Measurements from ENCODE around the gene TNFRSF14. TPM values are rescaled to one million over a fixed set of nuclear protein-coding genes. Genes with fewer than 3 reads are reported as not detected.
A peak's percentile ranks its signal among the peaks of the same experiment; 100 is the strongest.

TNFRSF14 gene
- total RNA-seq: 100 to 1,000 TPM; 131 to 134 TPM

DNA sequence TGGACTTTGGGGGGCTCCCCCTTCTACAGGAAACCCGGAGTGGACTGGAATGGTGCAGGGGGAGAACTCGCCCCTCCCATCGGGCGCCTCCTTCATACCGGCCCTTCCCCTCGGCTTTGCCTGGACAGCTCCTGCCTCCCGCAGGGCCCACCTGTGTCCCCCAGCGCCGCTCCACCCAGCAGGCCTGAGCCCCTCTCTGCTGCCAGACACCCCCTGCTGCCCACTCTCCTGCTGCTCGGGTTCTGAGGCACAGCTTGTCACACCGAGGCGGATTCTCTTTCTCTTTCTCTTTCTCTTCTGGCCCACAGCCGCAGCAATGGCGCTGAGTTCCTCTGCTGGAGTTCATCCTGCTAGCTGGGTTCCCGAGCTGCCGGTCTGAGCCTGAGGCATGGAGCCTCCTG is at the start of gene TNFRSF14:
Gene TNFRSF14, plus strand, starts transcription at position 95 of the 401 bp plus-strand sequence. Its CDS starts 294 bp downstream, at position 389.
- no peaks in the 10 kb centered on the region for H3K27me3 Mint-ChIP-seq
- ATAC-seq (ENCODE audit: low read depth): peak; percentile 68
- H3K9me3 Mint-ChIP-seq: no peaks in the 10 kb centered on the region
- H3K4me3 Mint-ChIP-seq: peak within 1 kb of the TSS; percentile 98
- H3K4me1 Mint-ChIP-seq: peaks cover 21% of the 10 kb centered on the region
- POLR2A ChIA-PET: interaction anchor here (0.6 to 11.0 kb wide), 23 partner anchors 9 to 424 kb away, joined by 3 to 231 read pairs (median 4); partner anchors contain the start of genes FAAP20, MORN1, PANK4 and PEX10
- H3K36me3 Mint-ChIP-seq: peaks cover 11% of the 10 kb centered on the region
- H3K27ac Mint-ChIP-seq: peak within 1 kb of the TSS; percentile 99
- peak; percentile 79 for DNase-seq

- Mint-ChIP-seq H3K27me3 (no peaks in the 10 kb centered on the region), H3K27ac (no peak overlapping the region), H3K9me3 (no peaks in the 10 kb centered on the region), H3K4me1 (no peaks in the 10 kb centered on the region), H3K4me3 (no peak overlapping the region), H3K36me3 (peaks cover 1% of the 10 kb centered on the region)
- DNase-seq (no peak), ATAC-seq (ENCODE audit: low read depth) (no peak)
- POLR2A ChIA-PET: interaction anchor here (1.0 kb wide), 1 partner anchor 17 kb away, joined by 3 read pairs; no protein-coding TSS in a partner anchor
Observed at GRCh38 chr1:2506901-2507565, 49.1 kb upstream of the TNFRSF14 start.

GRCh38 chr1:2507744-2508155 is 48.4 kb upstream of the TNFRSF14 start:
- ATAC-seq (ENCODE audit: low read depth): no peak
- Mint-ChIP-seq H3K4me3 (no peak overlapping the region), H3K9me3 (no peaks in the 10 kb centered on the region)

DNA sequence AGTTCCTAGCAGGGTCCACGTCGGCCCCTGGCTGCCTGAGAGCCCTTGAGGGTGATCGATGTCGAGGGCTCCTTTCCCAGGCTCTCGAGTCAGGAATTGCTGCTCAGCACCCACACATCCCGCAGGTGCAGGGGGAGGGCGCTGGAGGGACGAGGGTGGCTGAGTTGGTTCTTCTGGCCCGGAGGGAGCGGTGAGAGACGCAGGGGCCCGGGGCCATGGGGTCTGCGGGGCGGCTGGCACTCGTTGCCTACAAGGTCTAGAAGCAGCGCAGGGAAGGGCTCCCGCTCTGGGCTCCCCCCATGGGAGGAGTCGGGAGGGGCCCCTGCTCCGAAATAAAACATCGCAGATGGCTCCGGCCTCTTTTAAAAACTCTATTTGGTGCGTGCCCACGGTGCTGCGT is 48.0 kb upstream of the TNFRSF14 start:
- POLR2A ChIA-PET: no interaction called here
- Mint-ChIP-seq H3K4me3 (no peak overlapping the region), H3K36me3 (peaks cover 1% of the 10 kb centered on the region), H3K9me3 (no peaks in the 10 kb centered on the region), H3K27ac (no peak overlapping the region), H3K27me3 (no peaks in the 10 kb centered on the region), H3K4me1 (no peaks in the 10 kb centered on the region)
- DNase-seq: no peak
- ATAC-seq (ENCODE audit: low read depth): no peak

More at GRCh38 chr1:2507744-2508155, 48.4 kb upstream of the TNFRSF14 start:
- H3K27ac Mint-ChIP-seq: no peak overlapping the region
- DNase-seq: no peak
- H3K4me1 Mint-ChIP-seq: no peaks in the 10 kb centered on the region
- no peaks in the 10 kb centered on the region for H3K27me3 Mint-ChIP-seq
- H3K36me3 Mint-ChIP-seq: peaks cover 1% of the 10 kb centered on the region
- POLR2A ChIA-PET: no interaction called here

GRCh38 chr1:2508751-2509150 is 47.4 kb upstream of the TNFRSF14 start:
- POLR2A ChIA-PET: interaction anchor here (0.6 to 1.0 kb wide), 2 partner anchors 17 to 38 kb away, joined by 3 to 4 read pairs; partner anchors contain the start of gene PANK4
- no peak for ATAC-seq (ENCODE audit: low read depth)
- Mint-ChIP-seq H3K9me3 (no peaks in the 10 kb centered on the region), H3K4me3 (no peak overlapping the region), H3K36me3 (peaks cover 1% of the 10 kb centered on the region), H3K27me3 (no peaks in the 10 kb centered on the region), H3K4me1 (no peaks in the 10 kb centered on the region), H3K27ac (no peak overlapping the region)
- DNase-seq: no peak

DNA sequence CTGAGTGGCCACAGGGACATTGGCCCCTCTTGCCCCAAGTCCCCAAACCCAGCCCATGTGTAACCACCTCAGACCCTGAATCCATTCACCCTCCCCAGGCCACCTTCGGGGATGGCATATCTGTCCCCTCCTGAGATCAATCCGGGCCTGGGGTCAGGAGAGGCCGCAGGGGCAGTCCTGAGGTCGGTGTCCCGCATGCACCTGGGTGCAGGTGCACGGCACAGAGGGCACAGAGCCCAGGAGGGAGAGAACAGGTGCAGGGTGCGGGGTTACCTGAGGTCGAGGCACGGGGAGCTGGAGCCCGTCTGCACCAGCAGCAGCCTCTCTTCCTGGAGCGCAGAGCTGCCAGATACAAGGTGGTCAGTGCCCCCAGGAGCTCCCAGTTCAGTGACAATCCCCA is 46.6 kb upstream of the TNFRSF14 start:
- Mint-ChIP-seq H3K27ac (no peak overlapping the region), H3K9me3 (no peaks in the 10 kb centered on the region), H3K36me3 (peaks cover 1% of the 10 kb centered on the region), H3K27me3 (no peaks in the 10 kb centered on the region), H3K4me3 (no peak overlapping the region), H3K4me1 (no peaks in the 10 kb centered on the region)
- ATAC-seq (ENCODE audit: low read depth): no peak
- no peak for DNase-seq
- POLR2A ChIA-PET: interaction anchor here (0.6 to 1.0 kb wide), 2 partner anchors 16 to 37 kb away, joined by 3 to 4 read pairs; partner anchors contain the start of gene PANK4

GRCh38 chr1:2510366-2511155 is 45.6 kb upstream of the TNFRSF14 start:
- DNase-seq (no peak), ATAC-seq (ENCODE audit: low read depth) (no peak)
- Mint-ChIP-seq H3K27ac (no peak overlapping the region), H3K27me3 (no peaks in the 10 kb centered on the region), H3K36me3 (peaks cover 1% of the 10 kb centered on the region), H3K4me1 (no peaks in the 10 kb centered on the region), H3K9me3 (no peaks in the 10 kb centered on the region), H3K4me3 (no peak overlapping the region)
- POLR2A ChIA-PET: no interaction called here

GRCh38 chr1:2512862-2513421 is 43.2 kb upstream of the TNFRSF14 start:
- Mint-ChIP-seq H3K4me1 (no peaks in the 10 kb centered on the region), H3K27ac (no peak overlapping the region), H3K4me3 (no peak overlapping the region), H3K9me3 (no peaks in the 10 kb centered on the region), H3K36me3 (peaks cover 3% of the 10 kb centered on the region), H3K27me3 (no peaks in the 10 kb centered on the region)
- DNase-seq (no peak), ATAC-seq (ENCODE audit: low read depth) (no peak)
- POLR2A ChIA-PET: no interaction called here

DNA sequence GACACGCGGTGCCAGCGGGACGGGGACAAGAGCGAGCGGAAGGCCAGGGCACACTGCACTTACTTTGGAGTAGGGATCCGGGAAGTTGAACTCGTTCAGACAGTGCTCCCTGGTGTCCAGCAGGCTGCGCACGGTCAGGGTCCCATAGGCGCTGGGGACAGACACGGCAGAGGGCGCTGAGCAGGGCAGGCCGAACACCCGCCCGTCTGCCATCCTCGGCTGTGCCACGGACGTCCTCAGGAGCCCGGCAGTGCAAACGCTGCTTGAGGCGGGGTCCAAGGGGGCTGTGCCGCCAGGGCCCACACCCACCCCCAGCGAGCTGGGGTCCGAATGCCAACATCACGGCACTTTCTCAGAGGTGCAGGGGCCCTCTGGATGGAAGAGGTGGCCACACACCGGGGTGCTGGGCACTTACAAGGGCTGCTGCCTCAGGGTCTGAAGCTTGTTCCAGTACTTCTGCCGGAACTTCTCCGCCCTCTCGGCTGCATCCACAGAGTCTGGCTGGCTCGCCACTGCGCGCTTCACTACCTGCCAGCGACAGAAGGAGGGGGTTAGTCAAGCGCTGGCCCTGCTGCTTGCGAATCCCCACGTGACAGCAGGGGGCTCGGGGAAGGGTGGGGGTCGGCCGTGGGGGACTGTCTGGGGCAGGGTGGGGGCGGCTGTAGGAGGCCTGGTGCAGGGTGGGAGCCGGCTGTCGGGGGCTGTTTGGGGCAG is 42.1 kb upstream of the TNFRSF14 start:
- Mint-ChIP-seq H3K9me3 (no peaks in the 10 kb centered on the region), H3K27ac (no peak overlapping the region), H3K27me3 (no peaks in the 10 kb centered on the region), H3K36me3 (peaks cover 6% of the 10 kb centered on the region), H3K4me1 (no peaks in the 10 kb centered on the region), H3K4me3 (no peak overlapping the region)
- POLR2A ChIA-PET: no interaction called here
- DNase-seq: no peak
- ATAC-seq (ENCODE audit: low read depth): no peak

- Mint-ChIP-seq H3K4me3 (no peak overlapping the region), H3K36me3 (peaks cover 7% of the 10 kb centered on the region), H3K27ac (no peak overlapping the region), H3K27me3 (no peaks in the 10 kb centered on the region), H3K4me1 (no peaks in the 10 kb centered on the region), H3K9me3 (no peaks in the 10 kb centered on the region)
- ATAC-seq (ENCODE audit: low read depth) (no peak), DNase-seq (no peak)
- POLR2A ChIA-PET: no interaction called here
Observed at GRCh38 chr1:2514863-2515762, 41.1 kb upstream of the TNFRSF14 start.

DNA sequence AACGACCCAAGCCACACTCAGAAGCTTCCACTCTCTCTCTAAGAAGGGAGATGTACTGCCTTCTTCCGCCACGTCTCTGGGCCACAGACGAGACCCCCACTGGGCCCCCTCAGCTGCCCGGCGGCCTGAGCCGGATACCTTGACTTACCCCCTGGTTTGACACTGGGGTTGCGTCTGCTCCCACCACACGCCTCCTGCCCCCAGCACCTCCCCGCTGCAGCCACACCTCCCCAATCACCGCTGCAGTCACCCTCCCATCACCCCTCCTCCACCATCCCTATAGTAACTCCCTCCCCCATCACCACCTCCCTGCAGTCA is 40.4 kb upstream of the TNFRSF14 start:
- Mint-ChIP-seq H3K27me3 (no peaks in the 10 kb centered on the region), H3K4me3 (no peak overlapping the region), H3K9me3 (no peaks in the 10 kb centered on the region), H3K4me1 (no peaks in the 10 kb centered on the region), H3K36me3 (peaks cover 7% of the 10 kb centered on the region), H3K27ac (no peak overlapping the region)
- DNase-seq: no peak
- no peak for ATAC-seq (ENCODE audit: low read depth)
- POLR2A ChIA-PET: no interaction called here

GRCh38 chr1:2516124-2516523 is 40.0 kb upstream of the TNFRSF14 start:
- H3K27me3 Mint-ChIP-seq: no peaks in the 10 kb centered on the region
- H3K4me3 Mint-ChIP-seq: no peak overlapping the region
- H3K27ac Mint-ChIP-seq: no peak overlapping the region
- H3K36me3 Mint-ChIP-seq: peaks cover 7% of the 10 kb centered on the region
- DNase-seq: no peak
- no peak for ATAC-seq (ENCODE audit: low read depth)
- H3K9me3 Mint-ChIP-seq: no peaks in the 10 kb centered on the region
- POLR2A ChIA-PET: no interaction called here
- H3K4me1 Mint-ChIP-seq: no peaks in the 10 kb centered on the region

Measured in activated naive CD8-positive, alpha-beta T cell treated with anti-CD3 and anti-CD28 coated beads, Interleukin-2, amount 10 ng/mL, durations not matched to agents 7 days and 5 days (primary cell).